A673 (cell line): ENCODE measurements around the gene SLC6A18. TPM values are rescaled to one million over a fixed set of nuclear protein-coding genes. Genes with fewer than 3 reads are reported as not detected.

Experiments
- BruUV-seq: library from RNA; stranded (reverse); fragments of 400-500 nt; replicated peaks from 2 replicates; lab custom pipeline; 2021; lab: Mats Ljungman, UMichigan
- CTCF ChIA-PET: fragments of 300-600 bp; sonication (Branson Sonifier 250); formaldehyde crosslinking; loops from one replicate; lab custom pipeline; 2022; ENCODE audit warnings: antibody characterized with exemption; lab: Charles Lee
- POLR2A ChIA-PET: fragments of 300-600 bp; sonication (Branson Sonifier 250); formaldehyde crosslinking; loops from one replicate; lab custom pipeline; 2022; ENCODE audit warnings: antibody characterized with exemption; ENCODE audit not compliant: low non-redundant PET; lab: Charles Lee
- DNase-seq: peaks from one replicate; pipeline ENCODE4 v3.0.0-alpha.2; 2015; ENCODE audit warnings: low spot score
- H3K27ac ChIP-seq: fragments of 200-600 bp; sonication (generic); 2 replicates; pipeline ENCODE4 v1.5.1; 2016; ENCODE audit warnings: mixed run types, low read depth, mild to moderate bottlenecking, mixed read lengths, antibody characterized with exemption, low read length; ENCODE audit not compliant: poor library complexity, severe bottlenecking
- H3K27me3 ChIP-seq: fragments of 200-600 bp; sonication (generic); replicated peaks from 2 replicates; pipeline ENCODE4 v1.6.1; 2017; ENCODE audit warnings: mixed run types, low read depth, mild to moderate bottlenecking, mixed read lengths, antibody characterized with exemption, low read length; ENCODE audit not compliant: insufficient read depth, poor library complexity
- H3K36me3 ChIP-seq: fragments of 200-600 bp; sonication (generic); 2 replicates; pipeline ENCODE4 v1.6.1; 2016; ENCODE audit warnings: mixed run types, mild to moderate bottlenecking, mixed read lengths, antibody characterized with exemption, low read length; ENCODE audit not compliant: insufficient read depth, poor library complexity, severe bottlenecking
- H3K4me1 ChIP-seq: fragments of 200-600 bp; sonication (generic); 2 replicates; pipeline ENCODE4 v1.6.1; 2017; ENCODE audit warnings: mixed run types, mild to moderate bottlenecking, mixed read lengths, antibody characterized with exemption, low read length; ENCODE audit not compliant: insufficient read depth, poor library complexity, severe bottlenecking
- H3K4me3 ChIP-seq: fragments of 200-600 bp; sonication (generic); 2 replicates; pipeline ENCODE4 v1.5.1; 2016; ENCODE audit warnings: low read depth, mixed run types, mild to moderate bottlenecking, mixed read lengths, low read length; ENCODE audit not compliant: poor library complexity, severe bottlenecking
- H3K9me3 ChIP-seq: fragments of 200-600 bp; sonication (generic); 2 replicates; pipeline ENCODE4 v1.6.1; 2016; ENCODE audit warnings: mixed run types, low read depth, mild to moderate bottlenecking, mixed read lengths, antibody characterized with exemption, low read length; ENCODE audit not compliant: poor library complexity, severe bottlenecking
- CTCF ChIP-seq: fragments of 300-800, 200-600 bp; sonication (generic); conservative IDR thresholded peaks from 2 replicates; pipeline ENCODE4 v1.5.1; 2017; ENCODE audit warnings: low read depth, mild to moderate bottlenecking, antibody characterized with exemption, low read length, moderate library complexity, mixed read lengths
- EZH2 ChIP-seq: fragments of 200-600 bp; sonication (generic); IDR thresholded peaks from 2 replicates; pipeline ENCODE4 v1.6.1; 2017; ENCODE audit warnings: borderline replicate concordance, low read depth, mild to moderate bottlenecking, mixed read lengths, antibody characterized with exemption, low read length; ENCODE audit not compliant: poor library complexity, severe bottlenecking
- intact Hi-C: fragments of 100-400 bp; cut with micrococcal nuclease; formaldehyde crosslinking; loops from one replicate; pipeline ENCODE4 v1.10.0; 2022; ENCODE audit not compliant: unreplicated experiment
- total RNA-seq: library from RNA; stranded (reverse); gene quantifications from 2 replicates; pipeline ENCODE4 v1.2.3, GENCODE V29; 2021

Gene SLC6A18
- total RNA-seq, 1 experiment from 2014 or later = not detected

- Histone ChIP-seq H3K4me3 (no peak overlapping the region), H3K9me3 (no peaks in the 10 kb centered on the region), H3K4me1 (no peaks in the 10 kb centered on the region), H3K27me3 (no peaks in the 10 kb centered on the region), H3K27ac (no peak overlapping the region), H3K36me3 (no peaks in the 10 kb centered on the region)
- ChIA-PET POLR2A (no interaction called here), CTCF (no interaction called here)
- no peak for DNase-seq
- TF ChIP-seq EZH2 (no peak), CTCF (no peak)
- intact Hi-C loops = no loop called here
- BruUV-seq = no TSS peak
Observed at GRCh38 chr5:1214936-1215220, 10.3 kb upstream of the SLC6A18 start.

- H3K9me3 ChIP-seq = no peaks in the 10 kb centered on the region
- ChIA-PET CTCF (no interaction called here), POLR2A (no interaction called here)
- no peak for DNase-seq
- no peak for TF ChIP-seq EZH2
- no peak for TF ChIP-seq CTCF
- H3K4me1 ChIP-seq = no peaks in the 10 kb centered on the region
- H3K27me3 ChIP-seq = no peaks in the 10 kb centered on the region
- H3K36me3 ChIP-seq = no peaks in the 10 kb centered on the region
- H3K27ac ChIP-seq = no peak overlapping the region
- intact Hi-C loops = no loop called here
- BruUV-seq = no TSS peak
- H3K4me3 ChIP-seq = no peak overlapping the region
Observed at GRCh38 chr5:1215320-1216096, 9.7 kb upstream of the SLC6A18 start.

- intact Hi-C loops = no loop called here
- CTCF ChIA-PET = no interaction called here
- POLR2A ChIA-PET = no interaction called here
Observed at GRCh38 chr5:1216211-1216917, 8.8 kb upstream of the SLC6A18 start.

More at GRCh38 chr5:1216211-1216917, 8.8 kb upstream of the SLC6A18 start:
- no peak for DNase-seq
- TF ChIP-seq EZH2 (no peak), CTCF (no peak)
- H3K9me3 ChIP-seq = no peaks in the 10 kb centered on the region
- H3K4me1 ChIP-seq = no peaks in the 10 kb centered on the region
- H3K27me3 ChIP-seq = no peaks in the 10 kb centered on the region
- H3K4me3 ChIP-seq = no peak overlapping the region
- no peak overlapping the region for H3K27ac ChIP-seq
- H3K36me3 ChIP-seq = no peaks in the 10 kb centered on the region
- BruUV-seq = no TSS peak
